Smooth muscle cell of the umbilical artery (primary cell): ENCODE measurements around the gene IKBKG. TPM values are rescaled to one million over a fixed set of nuclear protein-coding genes. Genes with fewer than 3 reads are reported as not detected.

ENCODE experiments used
- total RNA-seq: library from RNA; depleted of rRNA; stranded (reverse); fragments of >200 nt; gene quantifications from 2 replicates; pipeline ENCODE4 v1.2.3, GENCODE V29; 2014

IKBKG gene, protein sequence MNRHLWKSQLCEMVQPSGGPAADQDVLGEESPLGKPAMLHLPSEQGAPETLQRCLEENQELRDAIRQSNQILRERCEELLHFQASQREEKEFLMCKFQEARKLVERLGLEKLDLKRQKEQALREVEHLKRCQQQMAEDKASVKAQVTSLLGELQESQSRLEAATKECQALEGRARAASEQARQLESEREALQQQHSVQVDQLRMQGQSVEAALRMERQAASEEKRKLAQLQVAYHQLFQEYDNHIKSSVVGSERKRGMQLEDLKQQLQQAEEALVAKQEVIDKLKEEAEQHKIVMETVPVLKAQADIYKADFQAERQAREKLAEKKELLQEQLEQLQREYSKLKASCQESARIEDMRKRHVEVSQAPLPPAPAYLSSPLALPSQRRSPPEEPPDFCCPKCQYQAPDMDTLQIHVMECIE
- total RNA-seq: 13.7 TPM in 2 replicates

DNA sequence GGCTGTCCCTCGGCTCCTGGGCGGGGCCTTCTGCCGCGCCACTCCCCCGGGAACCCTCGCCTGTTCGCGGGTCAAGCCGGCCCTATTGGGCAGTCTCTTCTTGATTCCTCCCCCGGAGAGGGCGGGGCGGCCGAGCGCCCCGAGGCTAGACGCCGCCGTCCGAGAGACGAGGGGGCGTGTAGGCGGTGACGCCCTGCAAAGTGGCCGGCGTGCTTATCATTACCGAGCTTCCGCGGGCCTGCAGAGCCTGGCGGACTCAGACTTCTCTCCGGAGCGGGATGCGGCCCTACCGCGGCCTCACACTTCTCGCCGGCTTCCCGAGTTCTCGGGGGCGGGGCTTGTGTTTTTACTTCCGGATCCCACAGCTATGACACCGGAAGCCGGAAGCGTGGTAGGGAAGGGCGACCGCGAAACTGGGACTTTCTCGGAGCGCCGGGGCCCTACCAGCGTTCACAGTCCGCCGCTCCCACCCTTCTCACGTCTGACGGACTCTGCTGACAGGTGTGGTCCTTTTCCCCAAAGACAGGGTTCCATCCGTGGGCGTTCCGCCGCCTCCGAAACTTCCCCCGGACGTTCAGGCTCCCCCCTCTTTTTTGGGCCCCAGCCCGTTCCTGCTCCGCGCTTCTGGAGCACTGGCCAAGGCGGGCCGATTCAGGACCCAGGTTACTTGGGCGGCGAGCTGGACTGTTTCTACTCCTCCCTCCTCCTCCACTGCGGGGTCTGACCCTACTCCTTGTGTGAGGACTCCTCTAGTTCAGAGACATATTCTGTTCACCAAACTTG is at the start of gene IKBKG:
IKBKG (plus strand) TSS at position 376 of the 783 bp plus-strand sequence. CDS start 4,383 bp downstream, outside the sequence.

DNA sequence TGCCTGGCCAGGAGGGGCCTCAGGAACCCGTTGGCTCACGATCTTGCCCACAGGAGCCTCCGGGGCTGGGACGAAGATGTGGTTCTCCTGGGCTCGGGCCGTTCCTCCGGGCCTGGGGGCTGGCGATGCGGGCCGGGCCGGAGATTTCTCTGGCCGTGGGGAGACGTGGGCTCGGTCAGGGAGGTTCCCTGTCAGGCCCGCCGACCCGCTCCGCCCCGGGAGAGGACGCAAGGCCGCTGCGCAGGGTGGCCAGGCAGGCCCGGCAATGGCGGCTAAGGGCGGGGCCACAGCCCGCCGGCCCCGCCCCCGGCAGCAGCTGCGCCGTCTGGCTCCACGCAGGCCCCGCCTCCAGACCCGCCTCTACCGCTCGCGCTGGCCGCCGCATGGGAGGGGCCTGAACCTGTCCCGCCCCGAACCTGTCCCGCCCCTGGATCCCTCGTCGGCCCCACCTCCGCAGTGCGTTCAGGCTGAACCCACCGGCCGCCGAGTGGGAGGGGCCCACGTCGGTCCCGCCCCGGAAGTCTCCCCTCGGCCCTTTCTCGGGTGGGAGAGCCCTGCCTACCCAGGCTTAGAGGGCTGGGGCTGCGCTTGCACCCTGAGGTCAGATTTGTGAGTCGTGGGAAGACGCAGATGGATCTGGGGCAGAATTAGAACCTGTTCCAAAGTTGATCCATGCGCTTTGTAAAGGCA is 31.3 kb upstream of the IKBKG start, which contains the start of gene FAM3A:
FAM3A (minus strand) TSS at position 267 of the 690 bp plus-strand sequence. CDS start 460 bp downstream, outside the sequence.

DNA sequence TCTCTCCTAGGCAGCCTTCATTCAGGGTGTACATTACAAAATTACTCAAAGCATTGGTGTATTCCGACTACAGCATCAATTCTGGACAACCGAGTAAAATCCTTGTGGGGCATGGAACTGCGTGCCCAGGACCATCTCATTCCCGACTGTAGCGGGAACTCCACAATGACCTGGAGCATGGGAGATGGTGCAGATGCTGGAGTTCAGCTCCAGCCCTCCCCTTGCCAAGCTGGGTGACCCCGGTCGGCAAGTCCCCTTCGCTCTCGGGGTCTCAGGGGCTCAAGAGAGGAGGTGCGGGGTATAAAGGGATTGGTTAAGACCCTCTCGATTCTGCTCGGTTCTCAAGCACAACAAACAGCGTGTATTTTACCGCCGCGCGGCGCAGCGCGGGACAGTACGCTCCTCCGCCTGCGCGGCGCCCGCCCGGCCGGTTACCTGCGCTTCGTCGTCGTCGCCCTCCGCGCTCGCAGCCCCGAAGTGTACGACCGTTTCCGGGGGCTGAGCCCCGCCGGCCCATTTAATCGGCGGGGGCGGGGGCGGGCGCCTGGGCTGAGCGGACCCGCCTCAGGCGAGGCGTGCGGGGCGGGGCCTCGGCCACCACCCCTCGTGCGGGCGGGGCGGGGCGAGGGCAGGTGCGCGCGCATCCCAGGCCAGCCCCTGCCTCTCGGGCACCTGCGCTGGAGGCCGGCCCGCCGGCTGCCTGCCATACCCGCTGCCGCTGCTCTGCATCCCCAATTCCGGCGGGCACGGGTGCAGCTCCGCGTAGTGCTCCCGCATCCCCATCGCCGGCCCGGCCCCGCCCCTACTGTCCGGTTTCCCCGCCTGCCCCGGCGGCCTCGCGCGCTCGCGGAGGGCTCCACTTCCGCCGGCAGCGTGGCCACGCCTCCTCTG is 821 bp upstream of the IKBKG start, which contains the start of gene G6PD:
G6PD (minus strand) TSS at position 493 of the 891 bp plus-strand sequence. CDS start 691 bp downstream, outside the sequence.

DNA sequence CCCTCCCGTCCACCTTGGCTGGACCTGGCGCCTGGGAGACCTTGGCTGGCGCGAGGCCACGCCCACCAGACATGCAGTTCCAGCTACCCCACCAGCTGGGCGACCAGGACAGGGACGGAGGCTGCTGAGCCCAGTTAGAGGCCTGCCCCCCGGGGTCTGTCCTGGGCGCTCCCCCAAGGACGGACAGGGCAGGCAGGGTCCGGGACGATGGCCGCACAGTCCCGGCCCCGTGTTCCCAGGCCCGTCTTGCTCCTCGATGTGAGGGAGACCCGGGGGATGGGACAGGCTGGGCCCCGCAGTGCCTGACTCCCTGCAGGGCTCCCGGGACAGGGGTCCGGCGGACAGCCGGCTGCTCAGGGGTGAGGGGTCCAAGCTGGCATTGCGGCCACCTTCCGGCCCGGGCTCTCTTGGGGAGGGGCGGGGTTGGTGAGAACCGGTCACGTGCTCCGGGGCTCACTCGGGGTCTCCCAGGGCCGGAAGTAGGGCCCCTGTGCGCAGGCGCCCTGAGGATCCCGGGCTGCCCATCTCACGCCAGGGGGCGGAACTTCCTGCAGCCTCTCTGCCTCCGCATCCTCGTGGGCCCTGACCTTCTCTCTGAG is 37.3 kb downstream of the IKBKG start, which contains the start of gene CTAG1A:
CTAG1A (plus strand) TSS at position 549 of the 599 bp plus-strand sequence. CDS start 74 bp downstream, outside the sequence.

Other genes starting within 250 kb of the IKBKG start
- 3,018 and 4,172 TPM in 2 replicates for gene FLNA, start 173.0 kb upstream of the IKBKG start, total RNA-seq
- 19.0 and 21.5 TPM in 2 replicates for gene EMD, start 168.3 kb upstream of the IKBKG start, total RNA-seq
- 3,679 and 4,783 TPM in 2 replicates for gene RPL10, start 149.2 kb upstream of the IKBKG start, total RNA-seq
- gene DNASE1L1, start 138.4 kb upstream of the IKBKG start, total RNA-seq: 116 and 119 TPM in 2 replicates
- 14.8 and 15.2 TPM in 2 replicates for gene TAFAZZIN, start 136.1 kb upstream of the IKBKG start, total RNA-seq
- 125 and 186 TPM in 2 replicates for gene ATP6AP1, start 118.9 kb upstream of the IKBKG start, total RNA-seq
- gene GDI1, start 110.5 kb upstream of the IKBKG start, total RNA-seq: 102 and 174 TPM in 2 replicates
- 73.1 and 81.4 TPM in 2 replicates for gene FAM50A, start 103.5 kb upstream of the IKBKG start, total RNA-seq
- gene PLXNA3, start 89.3 kb upstream of the IKBKG start, total RNA-seq: 29.4 and 65.7 TPM in 2 replicates
- 12.9 and 44.5 TPM in 2 replicates for gene LAGE3, start 68.3 kb upstream of the IKBKG start, total RNA-seq
- 55.2 and 63.8 TPM in 2 replicates for gene UBL4A, start 61.0 kb upstream of the IKBKG start, total RNA-seq
- 29.1 and 54.4 TPM in 2 replicates for gene SLC10A3, start 57.0 kb upstream of the IKBKG start, total RNA-seq
- gene FAM3A, start 31.4 kb upstream of the IKBKG start, total RNA-seq: 34.4 and 35.0 TPM in 2 replicates
- 52.6 and 106 TPM in 2 replicates for gene G6PD, start 774 bp upstream of the IKBKG start, total RNA-seq
- gene CTAG1A, start 37.5 kb downstream of the IKBKG start, total RNA-seq: not detected in 2 replicates
- not detected in 2 replicates for gene CTAG1B, start 71.7 kb downstream of the IKBKG start, total RNA-seq
- gene CTAG2, start 106.0 kb downstream of the IKBKG start, total RNA-seq: 0.65 and 3.3 TPM in 2 replicates
- 2.4 and 3.5 TPM in 2 replicates for gene GAB3, start 203.5 kb downstream of the IKBKG start, total RNA-seq
- gene DKC1, start 215.2 kb downstream of the IKBKG start, total RNA-seq: 36.2 and 53.6 TPM in 2 replicates